PC-9 (cell line): ENCODE measurements around the gene RBM26.

Experiments
- CTCF ChIP-seq: fragments of 200-600 bp; sonication (generic); conservative IDR thresholded peaks from 2 replicates; pipeline ENCODE4 v1.6.1; 2017; ENCODE audit warnings: mixed run types, antibody characterized with exemption, mild to moderate bottlenecking, moderate library complexity
- EZH2 ChIP-seq: fragments of 200-600 bp; sonication (generic); IDR thresholded peaks from 2 replicates; pipeline ENCODE4 v1.8.0; 2017; ENCODE audit warnings: antibody characterized with exemption, low read depth

- TF ChIP-seq CTCF (no peak), EZH2 (no peak)
Observed at GRCh38 chr13:79354285-79354684, 51.8 kb downstream of the RBM26 start.
